Daoy (cell line): Measurements from ENCODE around the gene RAB37. TPM values are rescaled to one million over a fixed set of nuclear protein-coding genes. Genes with fewer than 3 reads are reported as not detected.

Experiments used
- DNase-seq: peaks from one replicate; pipeline ENCODE4 v3.0.0-alpha.2; 2015; ENCODE audit warnings: low read depth
- total RNA-seq: library from RNA; depleted of rRNA; stranded (reverse); fragments of >200 nt; shearing (Covaris generic); gene quantifications from 2 replicates; pipeline ENCODE4 v1.2.3, GENCODE V29; 2014

Gene RAB37
- total RNA-seq, 1 experiment from 2014 or later = not detected

GRCh38 chr17:74777901-74778515 is 41.0 kb downstream of the RAB37 start:
- DNase-seq = no peak

DNA sequence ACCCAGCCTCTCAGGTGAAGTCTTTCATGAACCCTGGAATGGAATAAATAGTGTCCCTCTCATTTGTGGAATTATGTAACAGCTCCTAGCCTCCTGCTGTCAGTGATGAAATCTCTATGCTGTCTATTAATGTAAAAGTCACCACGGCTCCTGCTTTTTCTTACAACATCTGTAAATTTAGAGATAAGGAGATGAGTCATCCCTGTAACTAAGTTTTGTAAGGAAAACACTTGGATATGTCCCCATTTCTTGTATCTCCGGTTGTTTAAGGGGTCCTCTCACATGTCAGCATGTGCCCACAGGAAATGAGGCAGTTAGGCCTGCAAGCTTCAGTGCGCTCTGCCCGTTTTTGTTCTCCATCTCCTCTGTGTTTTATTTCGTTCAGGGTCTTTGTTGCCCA is 41.9 kb downstream of the RAB37 start:
- DNase-seq = no peak

DNA sequence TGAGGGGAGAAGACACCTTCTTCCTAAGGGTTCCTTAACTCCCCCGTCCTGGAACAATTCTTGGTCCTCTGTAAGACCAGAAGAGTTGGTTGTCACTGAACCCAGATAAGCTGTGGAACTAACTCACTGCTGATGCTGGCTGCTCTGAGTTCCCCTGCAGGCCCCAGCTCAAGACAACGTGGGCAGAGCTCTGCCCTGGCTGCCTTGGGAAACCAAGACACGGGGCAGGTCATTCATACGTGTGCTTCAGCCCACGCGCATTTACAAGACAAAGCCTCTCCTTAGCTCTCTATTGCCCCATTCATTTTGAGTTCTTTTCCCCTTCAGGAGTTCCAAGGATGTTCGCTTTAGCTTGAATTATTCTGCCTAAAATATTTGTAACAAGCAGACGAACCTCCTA is 42.4 kb downstream of the RAB37 start:
- DNase-seq = no peak

DNA sequence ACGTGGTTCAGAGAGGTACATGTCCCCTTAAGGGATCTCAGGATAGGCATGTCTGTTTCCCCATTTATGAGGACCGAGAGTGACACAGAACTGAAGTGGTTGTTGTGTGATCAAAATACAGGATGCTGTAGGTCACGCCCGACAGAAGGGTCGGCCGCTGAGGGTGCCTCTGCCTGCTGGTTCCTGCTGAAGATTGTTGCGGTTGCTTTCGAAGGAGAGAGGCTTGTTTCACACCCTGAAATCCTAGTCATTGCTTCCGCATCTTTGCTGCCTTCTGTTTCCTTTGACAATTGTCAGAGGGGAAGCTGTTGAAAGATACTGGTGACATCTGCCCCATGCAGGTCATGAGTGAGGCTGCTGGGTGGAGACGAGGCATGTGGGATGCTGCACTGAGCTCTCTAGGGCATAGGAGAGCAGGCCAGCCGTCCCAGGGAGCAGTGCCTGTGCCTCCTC is 42.9 kb downstream of the RAB37 start:
- DNase-seq = no peak

- peak; percentile 39 for DNase-seq
Observed at GRCh38 chr17:74780443-74781238, 43.6 kb downstream of the RAB37 start.

GRCh38 chr17:74782571-74782970 is 45.5 kb downstream of the RAB37 start:
- DNase-seq = no peak

GRCh38 chr17:74784125-74784810 is 47.2 kb downstream of the RAB37 start:
- DNase-seq = no peak

- no peak for DNase-seq
Observed at GRCh38 chr17:74785096-74785980, 48.3 kb downstream of the RAB37 start.

GRCh38 chr17:74785981-74786360 is 48.9 kb downstream of the RAB37 start:
- DNase-seq = no peak

GRCh38 chr17:74786431-74787055 is 49.5 kb downstream of the RAB37 start:
- no peak for DNase-seq

GRCh38 chr17:74790161-74791058 is 53.4 kb downstream of the RAB37 start:
- no peak for DNase-seq

DNA sequence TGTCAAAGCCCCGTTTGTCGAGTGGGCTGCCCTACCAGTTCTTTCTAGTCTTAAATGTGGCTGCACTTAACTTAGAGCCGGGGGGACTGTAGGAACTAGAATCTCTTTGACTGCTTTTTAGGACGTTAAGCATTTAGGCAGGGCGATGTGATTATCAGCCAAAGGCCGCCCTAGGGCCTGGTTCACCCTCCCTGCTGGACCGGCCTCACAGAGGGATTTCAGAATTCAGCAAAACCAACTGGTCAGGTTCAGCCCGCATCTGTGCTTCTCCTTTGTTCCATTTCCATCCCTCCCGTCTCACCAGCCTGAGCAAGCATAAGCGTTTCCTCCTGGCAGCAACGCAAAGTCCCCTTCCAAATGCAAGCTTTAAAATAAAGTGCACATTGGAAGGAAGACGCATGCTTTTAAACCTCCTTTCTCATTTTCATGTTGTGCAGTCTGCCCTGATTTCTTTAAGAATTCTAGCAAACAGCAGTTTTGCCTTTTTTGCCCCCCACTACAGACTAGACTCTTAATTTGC is 55.6 kb downstream of the RAB37 start:
- DNase-seq = no peak

DNA sequence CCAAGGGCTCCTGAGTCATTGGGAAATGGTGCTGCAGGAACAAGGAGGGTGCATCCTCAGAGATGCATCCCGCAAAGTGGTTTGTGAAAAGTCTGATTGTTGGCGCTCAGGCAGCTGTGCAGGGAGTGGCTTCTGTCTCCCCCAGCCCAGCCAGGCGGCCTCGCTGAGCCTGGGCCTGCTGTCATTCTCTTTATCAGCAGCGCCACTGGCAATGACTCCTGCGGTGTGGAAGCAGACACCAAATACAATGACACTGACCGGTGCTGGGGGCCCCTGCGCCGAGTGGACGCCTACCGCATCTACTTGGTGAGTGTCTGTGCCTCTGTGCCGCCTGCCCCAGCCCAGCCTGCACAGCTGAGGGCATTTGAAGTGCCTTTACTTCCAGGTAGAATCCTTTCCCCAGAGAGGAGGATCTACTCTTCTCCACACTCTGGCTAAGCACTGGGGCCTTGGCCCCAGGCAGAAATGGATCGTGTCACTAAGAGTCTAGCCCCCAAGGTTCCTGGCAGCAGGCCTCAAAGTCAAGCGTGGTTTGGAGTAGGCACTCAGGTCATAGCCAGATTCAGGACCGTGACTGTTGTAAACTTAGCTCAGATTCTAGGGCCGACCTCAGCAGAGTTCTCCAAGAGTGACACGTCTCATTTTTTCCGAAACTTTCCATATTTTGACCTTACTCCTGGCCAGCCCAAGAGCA is 58.4 kb downstream of the RAB37 start:
- no peak for DNase-seq

DNA sequence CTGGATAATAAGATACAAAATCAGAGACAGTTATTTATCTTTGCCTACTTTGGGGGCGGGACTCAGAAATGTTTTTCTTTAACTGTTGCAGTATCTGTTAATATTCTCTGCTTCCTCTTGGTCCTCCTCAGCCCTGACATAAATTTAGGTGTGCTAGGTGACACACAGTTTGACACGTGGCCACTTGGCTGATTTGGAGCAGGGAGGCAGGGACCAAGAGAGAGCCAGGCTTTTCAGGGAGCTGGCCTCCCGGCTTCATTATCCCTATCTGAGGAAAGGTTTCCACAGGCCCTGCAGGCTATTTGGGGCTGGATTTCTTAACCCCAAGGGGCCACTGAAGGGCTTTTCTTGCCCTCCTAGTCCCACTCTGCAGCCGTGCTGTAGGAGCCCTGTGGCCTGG is 59.2 kb downstream of the RAB37 start:
- DNase-seq = no peak

- no peak for DNase-seq
Observed at GRCh38 chr17:74796866-74797265, 59.8 kb downstream of the RAB37 start.
